ENCODE measurements around the gene MOB1B.

The MOB1B gene

GRCh38 chr4:70914631-70915030 lies 12.5 kb downstream of the MOB1B start:
- no peak for DNase-seq (ENCODE audit: low spot score)

- DNase-seq (ENCODE audit: low spot score): no peak
Measured at GRCh38 chr4:70915036-70915815, 13.1 kb downstream of the MOB1B start.

DNA sequence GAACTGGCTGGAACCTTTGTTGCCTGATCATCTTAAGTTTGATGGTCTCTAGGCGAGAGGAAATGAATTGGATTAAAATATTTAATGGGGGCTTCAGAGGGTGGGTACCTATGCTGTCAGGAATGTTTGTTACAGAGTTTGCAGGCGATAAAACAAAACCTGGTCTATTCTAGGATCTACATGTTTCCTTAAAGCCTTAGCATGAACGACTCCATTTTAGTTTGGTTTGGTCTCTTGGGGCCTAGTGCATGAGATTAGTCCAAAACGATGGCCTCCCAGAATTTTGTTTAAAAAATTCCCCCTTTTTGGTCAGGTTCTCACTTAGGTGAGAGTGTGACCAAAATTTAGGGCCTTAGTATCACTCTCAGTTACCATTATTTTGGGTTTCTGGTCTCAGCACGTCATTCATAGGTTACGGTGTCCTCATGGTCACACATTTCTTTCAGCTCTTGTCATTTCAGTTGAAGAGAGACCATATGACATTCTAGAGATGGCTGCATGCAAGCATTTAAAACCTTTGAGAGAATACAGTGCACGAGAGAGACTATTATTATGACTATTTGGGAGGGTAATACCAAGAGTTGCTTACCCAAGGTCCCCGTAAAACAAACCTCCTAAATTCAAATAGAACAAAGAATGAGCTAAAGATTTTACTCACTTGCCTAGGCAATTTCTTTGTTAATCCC lies 13.8 kb downstream of the MOB1B start:
- no peak for DNase-seq (ENCODE audit: low spot score)

- DNase-seq (ENCODE audit: low spot score): no peak
Measured at GRCh38 chr4:70920592-70920991, 18.4 kb downstream of the MOB1B start.

- DNase-seq (ENCODE audit: low spot score): no peak
Measured at GRCh38 chr4:70925418-70925817, 23.2 kb downstream of the MOB1B start.

DNA sequence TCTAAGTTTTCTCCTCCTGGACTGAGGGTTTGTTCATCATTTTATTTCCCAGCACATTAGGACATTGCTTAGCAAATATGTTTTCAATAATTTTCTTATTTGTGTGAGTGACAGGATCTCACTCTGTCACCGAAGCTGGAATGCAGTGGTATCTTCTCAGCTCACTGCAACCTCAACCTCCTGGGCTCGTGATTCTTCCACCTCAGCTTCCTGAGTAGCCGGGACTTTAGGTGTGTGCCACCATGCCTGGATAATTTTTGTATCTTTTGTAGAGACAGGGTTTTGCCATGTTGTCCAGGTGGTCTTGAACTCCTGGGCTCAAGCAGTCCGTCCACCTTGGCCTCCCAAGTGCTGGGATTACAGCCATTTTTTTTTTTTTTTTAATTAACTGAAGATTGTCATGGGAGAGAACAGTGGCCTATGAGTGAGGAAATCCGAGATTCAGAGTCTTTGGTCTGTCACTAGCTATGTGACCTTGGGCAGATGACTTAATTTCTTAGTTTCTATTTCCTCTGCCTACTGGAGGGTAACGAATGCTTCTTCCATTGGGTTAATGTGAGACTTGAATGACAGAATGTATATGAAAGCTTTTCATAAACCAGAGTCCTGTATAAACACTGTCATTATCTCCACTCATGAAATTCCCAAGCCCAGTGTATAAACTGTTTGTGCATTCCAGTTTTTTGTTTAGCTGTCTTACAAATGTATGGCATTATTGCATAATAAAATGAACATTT lies 23.9 kb downstream of the MOB1B start:
- no peak for DNase-seq (ENCODE audit: low spot score)

- DNase-seq (ENCODE audit: low spot score): no peak
Measured at GRCh38 chr4:70927502-70928137, 25.5 kb downstream of the MOB1B start.

DNA sequence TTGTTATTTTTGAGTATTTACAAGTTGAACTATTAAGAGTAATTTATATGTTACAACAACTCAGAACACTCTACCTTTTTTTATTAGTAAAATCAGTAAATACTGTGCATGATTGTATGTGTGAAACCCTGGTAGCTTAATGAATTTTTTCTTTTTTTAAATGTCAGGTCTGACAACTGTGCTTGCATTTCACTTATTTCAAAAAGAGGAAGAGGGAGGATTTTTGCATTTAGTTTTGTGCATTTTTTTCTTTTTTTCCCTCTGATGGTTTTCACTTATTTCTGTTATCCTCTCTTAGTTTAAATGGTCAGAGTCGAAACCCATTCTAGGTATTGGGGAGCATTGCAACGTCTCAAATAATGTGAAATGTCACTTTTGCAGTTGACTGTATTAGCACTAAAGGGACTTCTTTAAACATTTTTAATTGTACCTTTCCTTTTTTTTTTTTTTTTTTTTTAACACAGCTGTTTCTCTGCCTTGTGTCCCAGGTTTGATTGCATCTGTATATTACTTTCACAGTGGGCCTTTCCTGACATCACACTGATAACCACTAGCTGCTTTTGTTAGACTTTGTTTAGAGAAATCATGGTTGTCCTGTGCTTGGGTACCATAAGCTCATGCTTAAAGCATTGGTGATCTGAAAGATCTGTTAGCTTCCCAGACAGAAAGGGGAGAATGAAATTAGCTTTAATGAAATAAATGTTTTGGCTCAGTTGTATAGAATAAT lies 28.5 kb downstream of the MOB1B start:
- DNase-seq (ENCODE audit: low spot score): no peak

- DNase-seq (ENCODE audit: low spot score): no peak
Measured at GRCh38 chr4:70931347-70931746, 29.2 kb downstream of the MOB1B start.

DNA sequence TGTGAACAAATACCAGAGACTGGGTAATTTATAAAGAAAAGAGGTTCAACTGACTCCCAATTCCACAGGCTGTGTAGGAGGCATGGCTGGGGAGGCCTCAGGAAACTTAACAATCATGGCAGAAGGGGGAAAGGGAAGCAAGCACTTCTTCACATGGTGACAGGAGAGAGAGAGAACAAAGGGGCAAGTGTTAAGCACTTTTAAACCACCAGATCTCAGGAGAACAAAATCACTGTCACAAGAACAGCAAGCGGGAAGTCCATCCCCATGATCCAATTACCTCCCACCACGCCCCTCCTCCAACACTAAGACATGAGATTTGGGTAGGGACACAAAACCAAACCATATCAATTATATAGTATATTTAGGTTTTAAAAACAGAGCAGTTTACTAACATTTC lies 30.8 kb downstream of the MOB1B start:
- no peak for DNase-seq (ENCODE audit: low spot score)

GRCh38 chr4:70935038-70935695 lies 33.0 kb downstream of the MOB1B start:
- no peak for DNase-seq (ENCODE audit: low spot score)

DNA sequence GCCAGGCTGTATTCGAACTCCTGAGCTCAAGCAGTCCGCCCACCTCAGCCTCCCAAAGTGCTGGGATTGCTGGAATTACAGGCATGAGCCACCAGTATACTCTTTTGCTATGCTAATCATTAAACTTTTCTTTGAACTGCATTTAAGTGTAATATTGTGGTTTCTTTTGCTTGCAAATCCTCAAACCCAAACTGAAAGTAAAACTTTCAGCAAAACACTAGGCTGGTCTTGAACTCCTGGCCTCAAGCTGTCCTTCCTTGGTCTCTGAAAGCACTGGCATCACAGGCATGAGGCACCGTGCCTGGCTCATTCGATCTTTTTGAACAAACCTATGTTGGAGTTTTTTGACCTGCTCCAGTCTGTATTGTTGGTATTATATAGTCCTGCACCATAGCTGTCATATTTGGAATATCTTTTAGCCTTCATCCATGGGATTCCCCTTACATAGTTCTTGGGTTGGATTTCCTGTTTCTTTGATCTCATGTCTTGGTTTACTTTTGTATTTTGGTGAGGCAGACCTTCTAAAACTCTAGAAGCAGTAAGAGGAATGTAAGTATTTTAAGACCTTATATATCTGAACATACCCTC lies 34.1 kb downstream of the MOB1B start:
- DNase-seq (ENCODE audit: low spot score): no peak

DNA sequence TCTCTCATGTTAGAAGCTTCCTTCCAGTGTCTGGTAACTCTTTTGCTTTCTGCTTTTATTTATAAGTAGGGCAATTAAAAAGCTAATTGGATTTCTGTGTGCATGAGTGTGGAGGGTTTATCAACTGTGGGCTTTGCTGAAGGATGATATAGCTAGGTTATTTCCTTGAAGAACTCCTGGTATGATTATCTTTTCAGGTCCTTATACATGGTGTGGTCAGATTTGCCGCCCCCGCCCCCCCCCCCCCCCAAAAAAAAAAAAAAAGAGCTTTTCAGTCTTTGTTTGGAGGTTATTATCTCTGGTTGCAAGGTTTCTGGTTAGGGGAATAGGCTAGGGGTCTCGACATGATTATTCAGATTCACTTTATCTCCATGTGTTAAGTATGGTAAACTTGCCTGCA lies 35.9 kb downstream of the MOB1B start:
- no peak for DNase-seq (ENCODE audit: low spot score)

DNA sequence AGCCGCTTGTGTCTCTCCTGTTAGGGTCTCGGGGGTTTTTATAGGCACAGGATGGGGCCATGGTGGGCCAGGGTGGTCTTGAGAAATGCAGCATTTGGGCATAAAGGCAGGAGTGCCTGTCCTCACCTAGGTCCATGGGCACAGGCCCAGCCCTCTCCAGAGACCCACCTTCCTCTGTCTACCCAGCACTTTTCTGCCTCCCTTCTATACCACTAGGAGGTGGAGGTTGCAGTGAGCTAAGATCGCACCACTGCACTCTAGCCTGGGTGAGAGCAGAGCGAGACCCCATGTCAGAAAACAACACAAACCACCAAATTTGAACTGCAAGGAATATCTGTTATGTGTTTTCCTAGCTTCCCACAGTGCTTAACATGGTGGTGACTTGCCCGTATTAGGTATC lies 38.0 kb downstream of the MOB1B start:
- no peak for DNase-seq (ENCODE audit: low spot score)

GRCh38 chr4:70943114-70943513 lies 40.9 kb downstream of the MOB1B start:
- DNase-seq (ENCODE audit: low spot score): no peak

DNA sequence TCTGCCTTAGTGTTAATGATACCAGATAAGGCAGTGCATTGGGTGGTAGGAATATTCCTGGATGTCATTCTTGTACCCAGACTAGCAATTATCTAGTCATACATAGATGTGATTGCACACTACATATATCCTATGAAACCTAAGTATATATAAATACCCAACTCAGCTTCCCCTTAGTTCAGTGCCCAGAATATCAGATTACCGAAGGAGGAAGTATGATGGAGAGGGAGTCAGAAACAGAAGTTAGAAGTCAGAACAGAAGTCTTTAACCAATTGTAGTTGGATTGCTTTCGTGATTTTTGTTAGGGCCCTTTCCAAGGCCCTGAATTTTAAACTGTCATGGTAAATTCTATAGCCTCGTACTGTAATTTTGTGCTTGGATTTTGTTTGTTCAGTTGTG lies 42.9 kb downstream of the MOB1B start:
- no peak for DNase-seq (ENCODE audit: low spot score)

GRCh38 chr4:70945452-70946055 lies 43.4 kb downstream of the MOB1B start:
- DNase-seq (ENCODE audit: low spot score): no peak

GRCh38 chr4:70946939-70947338 lies 44.8 kb downstream of the MOB1B start:
- no peak for DNase-seq (ENCODE audit: low spot score)

GRCh38 chr4:70948665-70949260 lies 46.6 kb downstream of the MOB1B start:
- no peak for DNase-seq (ENCODE audit: low spot score)

DNA sequence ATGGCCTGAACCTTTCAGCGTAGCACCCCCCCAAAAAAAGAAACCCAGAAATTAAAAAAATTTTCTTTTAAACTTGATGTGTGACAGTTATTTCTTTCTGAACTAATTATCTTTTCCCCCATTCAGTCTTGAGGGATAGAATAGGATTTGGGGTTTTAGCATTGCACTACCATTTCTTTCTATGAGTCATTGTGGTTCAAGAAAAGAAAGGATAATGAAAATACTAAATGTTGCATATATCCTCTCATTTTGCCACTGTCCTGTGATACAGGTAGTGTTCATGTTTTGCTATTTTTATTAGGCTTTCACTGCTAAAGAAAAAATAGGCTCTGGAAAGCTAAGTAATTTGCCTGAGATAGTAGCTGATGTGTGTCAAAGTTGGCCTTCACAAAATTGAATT lies 51.9 kb downstream of the MOB1B start:
- no peak for DNase-seq (ENCODE audit: low spot score)

All from iPS-NIHi11 (cell line).